Glutamatergic neuron (in vitro differentiated cells): ENCODE measurements around the gene KDM3B. TPM values are rescaled to one million over a fixed set of nuclear protein-coding genes. Genes with fewer than 3 reads are reported as not detected.
"Not testable (repeated sequence)": the region's sequence is repeated elsewhere in the genome, so short reads cannot be mapped to it uniquely, and the experiment has no call there.

Source experiments
- DNase-seq: peaks from one replicate; pipeline ENCODE4 v3.0.0; 2022
- H3K27ac Mint-ChIP-seq: one replicate; pipeline ENCODE4 v1.8.0; 2020; ENCODE audit warnings: mild to moderate bottlenecking, mixed read lengths, inconsistent platforms; ENCODE audit not compliant: unreplicated experiment
- H3K27me3 Mint-ChIP-seq: one replicate; pipeline ENCODE4 v1.8.0; 2020; ENCODE audit warnings: mild to moderate bottlenecking, moderate library complexity, mixed read lengths, inconsistent platforms; ENCODE audit not compliant: unreplicated experiment
- H3K36me3 Mint-ChIP-seq: one replicate; pipeline ENCODE4 v1.8.0; 2020; ENCODE audit warnings: mild to moderate bottlenecking, mixed read lengths, inconsistent platforms; ENCODE audit not compliant: unreplicated experiment
- H3K4me1 Mint-ChIP-seq: one replicate; pipeline ENCODE4 v1.8.0; 2020; ENCODE audit warnings: mild to moderate bottlenecking, low read depth, mixed read lengths, inconsistent platforms; ENCODE audit not compliant: unreplicated experiment
- H3K4me3 Mint-ChIP-seq: one replicate; pipeline ENCODE4 v1.8.0; 2020; ENCODE audit warnings: mild to moderate bottlenecking, mixed read lengths, inconsistent platforms; ENCODE audit not compliant: unreplicated experiment
- H3K9me3 Mint-ChIP-seq: one replicate; pipeline ENCODE4 v1.8.0; 2020; ENCODE audit warnings: mild to moderate bottlenecking, moderate library complexity, mixed read lengths, inconsistent platforms; ENCODE audit not compliant: unreplicated experiment
- CTCF ChIP-seq: fragments of 200-600 bp; sonication (generic); IDR thresholded peaks from one replicate; pipeline ENCODE4 v1.5.0; 2021; ENCODE audit not compliant: partially characterized antibody, unreplicated experiment
- long read RNA-seq: library from polyadenylated mRNA; unstranded; transcript quantifications from one replicate; pipeline ENCODE4 v2.0.0, GENCODE V29; 2020; ENCODE audit not compliant: unreplicated experiment
- total RNA-seq: library from RNA; stranded (reverse); fragmentation: NEBNext Ultra II Directional; extraction: Animal tissue kit (Norgen Biotek cat#: 25700); gene quantifications from one replicate; pipeline ENCODE4 v1.2.1, GENCODE V29; 2021; ENCODE audit not compliant: unreplicated experiment

The KDM3B gene
- total RNA-seq = 98.5 TPM
- long read RNA-seq, partial matches to known transcripts = 2 of 2 reads
- long read RNA-seq, other reads (novel, unspliced or antisense) = 0 of 2 reads

- TF ChIP-seq CTCF = peak; percentile 97
- peaks cover 2% of the 10 kb centered on the region for H3K9me3 Mint-ChIP-seq
- H3K27ac Mint-ChIP-seq = peak within 1 kb of the TSS; percentile 93
- H3K4me3 Mint-ChIP-seq = peak within 1 kb of the TSS; percentile 98
- H3K36me3 Mint-ChIP-seq = peaks cover 11% of the 10 kb centered on the region
- H3K4me1 Mint-ChIP-seq = peaks cover 19% of the 10 kb centered on the region
- peak; percentile 95 for DNase-seq
- H3K27me3 Mint-ChIP-seq = peaks cover 13% of the 10 kb centered on the region
Observed at GRCh38 chr5:138352071-138352721, at the start of gene KDM3B. KDM3B (plus strand) TSS chr5:138352685; CDS start chr5:138352796, 111 bp downstream.

- Mint-ChIP-seq H3K36me3 (peaks cover 8% of the 10 kb centered on the region), H3K4me1 (no peaks in the 10 kb centered on the region), H3K27ac (peak overlapping the region; percentile 2), H3K4me3 (no peak overlapping the region), H3K9me3 (no peaks in the 10 kb centered on the region), H3K27me3 (no peaks in the 10 kb centered on the region)
- no peak for TF ChIP-seq CTCF
- DNase-seq = no peak
Observed at GRCh38 chr5:138303372-138303771, 49.1 kb upstream of the KDM3B start.

- H3K4me3 Mint-ChIP-seq = no peak overlapping the region
- no peaks in the 10 kb centered on the region for H3K27me3 Mint-ChIP-seq
- no peaks in the 10 kb centered on the region for H3K36me3 Mint-ChIP-seq
- no peak for DNase-seq
- H3K9me3 Mint-ChIP-seq = no peaks in the 10 kb centered on the region
- no peak for TF ChIP-seq CTCF
- no peaks in the 10 kb centered on the region for H3K4me1 Mint-ChIP-seq
- H3K27ac Mint-ChIP-seq = no peak overlapping the region
Observed at GRCh38 chr5:138305797-138306196, 46.7 kb upstream of the KDM3B start.

GRCh38 chr5:138315751-138316278 lies 36.7 kb upstream of the KDM3B start:
- H3K9me3 Mint-ChIP-seq = no peaks in the 10 kb centered on the region
- no peak for TF ChIP-seq CTCF
- H3K27ac Mint-ChIP-seq = no peak overlapping the region
- H3K4me1 Mint-ChIP-seq = no peaks in the 10 kb centered on the region
- DNase-seq = no peak
- no peaks in the 10 kb centered on the region for H3K36me3 Mint-ChIP-seq
- no peak overlapping the region for H3K4me3 Mint-ChIP-seq
- H3K27me3 Mint-ChIP-seq = peaks cover 1% of the 10 kb centered on the region

- no peak for TF ChIP-seq CTCF
- Mint-ChIP-seq H3K4me3 (no peak overlapping the region), H3K9me3 (no peaks in the 10 kb centered on the region), H3K4me1 (no peaks in the 10 kb centered on the region), H3K36me3 (no peaks in the 10 kb centered on the region), H3K27me3 (peaks cover 1% of the 10 kb centered on the region), H3K27ac (no peak overlapping the region)
- no peak for DNase-seq
Observed at GRCh38 chr5:138316355-138316754, 36.1 kb upstream of the KDM3B start.

GRCh38 chr5:138318211-138318610 lies 34.3 kb upstream of the KDM3B start:
- H3K27ac Mint-ChIP-seq, H3K4me1 Mint-ChIP-seq, DNase-seq, H3K27me3 Mint-ChIP-seq, H3K4me3 Mint-ChIP-seq, H3K36me3 Mint-ChIP-seq, H3K9me3 Mint-ChIP-seq: not testable (repeated sequence)
